OCI-LY3 (cell line): Measurements from ENCODE around the gene ZNF511.

Experiments
- CTCF ChIP-seq: fragments of 200-600, 300-600 bp; sonication (generic); IDR thresholded peaks from 2 replicates; pipeline ENCODE4 v1.5.1; 2014; ENCODE audit warnings: antibody characterized with exemption, low read length, low read depth
- EZH2phosphoT487 ChIP-seq: fragments of 200-600 bp; shearing (Covaris generic); IDR thresholded peaks from 2 replicates; pipeline ENCODE4 v1.6.1; 2018; ENCODE audit warnings: antibody characterized with exemption, mixed run types, low read depth

GRCh38 chr10:133268532-133268931 is 40.2 kb upstream of the ZNF511 start:
- TF ChIP-seq CTCF (no peak), EZH2phosphoT487 (no peak)
